ENCODE data around the gene PDGFRB.

DNA sequence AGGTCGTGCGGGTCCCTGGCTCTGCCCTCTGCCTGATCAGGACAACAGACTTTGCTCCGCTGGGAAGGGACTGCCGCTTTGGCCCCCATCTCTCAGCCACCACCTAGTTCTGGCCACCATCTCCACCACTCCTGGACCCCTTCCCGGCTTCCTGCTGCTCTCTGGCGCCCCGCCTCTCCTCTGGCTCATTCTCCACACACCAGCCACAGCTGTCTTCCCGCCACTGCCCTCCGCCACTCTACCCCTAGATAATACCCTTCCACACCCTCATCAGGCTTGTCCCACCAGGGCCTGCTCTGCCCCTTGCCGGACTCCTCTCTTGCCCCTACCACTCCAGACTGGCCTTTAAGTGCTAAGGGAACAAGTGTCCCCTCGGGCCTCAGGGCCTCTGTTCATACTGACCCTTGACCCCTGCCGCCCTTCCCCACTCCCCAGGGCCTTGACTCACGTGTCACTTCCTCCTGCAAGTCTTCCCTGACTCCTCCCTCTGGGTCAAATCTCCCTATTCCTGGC is 8.0 kb upstream of the PDGFRB start:
- TF ChIP-seq, protein P1, sequence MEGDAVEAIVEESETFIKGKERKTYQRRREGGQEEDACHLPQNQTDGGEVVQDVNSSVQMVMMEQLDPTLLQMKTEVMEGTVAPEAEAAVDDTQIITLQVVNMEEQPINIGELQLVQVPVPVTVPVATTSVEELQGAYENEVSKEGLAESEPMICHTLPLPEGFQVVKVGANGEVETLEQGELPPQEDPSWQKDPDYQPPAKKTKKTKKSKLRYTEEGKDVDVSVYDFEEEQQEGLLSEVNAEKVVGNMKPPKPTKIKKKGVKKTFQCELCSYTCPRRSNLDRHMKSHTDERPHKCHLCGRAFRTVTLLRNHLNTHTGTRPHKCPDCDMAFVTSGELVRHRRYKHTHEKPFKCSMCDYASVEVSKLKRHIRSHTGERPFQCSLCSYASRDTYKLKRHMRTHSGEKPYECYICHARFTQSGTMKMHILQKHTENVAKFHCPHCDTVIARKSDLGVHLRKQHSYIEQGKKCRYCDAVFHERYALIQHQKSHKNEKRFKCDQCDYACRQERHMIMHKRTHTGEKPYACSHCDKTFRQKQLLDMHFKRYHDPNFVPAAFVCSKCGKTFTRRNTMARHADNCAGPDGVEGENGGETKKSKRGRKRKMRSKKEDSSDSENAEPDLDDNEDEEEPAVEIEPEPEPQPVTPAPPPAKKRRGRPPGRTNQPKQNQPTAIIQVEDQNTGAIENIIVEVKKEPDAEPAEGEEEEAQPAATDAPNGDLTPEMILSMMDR (IDR thresholded peaks at IDR 0.05; ENCODE audit: low read depth, low read length): no peak
- TF ChIP-seq, protein P2, sequence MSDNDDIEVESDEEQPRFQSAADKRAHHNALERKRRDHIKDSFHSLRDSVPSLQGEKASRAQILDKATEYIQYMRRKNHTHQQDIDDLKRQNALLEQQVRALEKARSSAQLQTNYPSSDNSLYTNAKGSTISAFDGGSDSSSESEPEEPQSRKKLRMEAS (IDR thresholded peaks at IDR 0.05; ENCODE audit: low read depth, low read length): no peak
